K562 (cell line): ENCODE data around the gene SNX30. TPM values are rescaled to one million over a fixed set of nuclear protein-coding genes. Genes with fewer than 3 reads are reported as not detected.

Experiments
- ATF1 ChIP-seq, 2 experiments: fragments of 450-650 bp in 1 of 2; IDR thresholded peaks; 2 replicates each; pipeline ENCODE4 v1.6.1; 2016; ENCODE audit warnings: missing compliant biosample characterization in 1 of 2, missing genetic modification characterization in 1 of 2
- BCL6 ChIP-seq: fragments of 250-450 bp; sonication (Bioruptor Pico); IDR thresholded peaks from 2 replicates; pipeline ENCODE4 v1.4.0; 2020
- CHCHD3 ChIP-seq: fragments of 250-450 bp; sonication (Bioruptor Pico); IDR thresholded peaks from 2 replicates; pipeline ENCODE4 v2.1.2; 2022; ENCODE audit warnings: mild to moderate bottlenecking
- GABPB1 ChIP-seq: sonication (generic); formaldehyde crosslinking; IDR thresholded peaks from 2 replicates; pipeline ENCODE4 v1.8.0; 2022; ENCODE audit warnings: mild to moderate bottlenecking, missing genetic modification reagents
- GTF2E2 ChIP-seq: fragments of 200-800 bp; sonication (Bioruptor generic); IDR thresholded peaks from 2 replicates; pipeline ENCODE4 v1.6.1; 2016; ENCODE audit warnings: missing genetic modification characterization, missing compliant biosample characterization
- KLF1 ChIP-seq: fragments of 450-650 bp; IDR thresholded peaks from 2 replicates; pipeline ENCODE4 v1.6.1; 2016; ENCODE audit warnings: missing genetic modification characterization, missing compliant biosample characterization
- MYNN ChIP-seq, 2 experiments: sonication (generic); formaldehyde crosslinking in 1 of 2; IDR thresholded peaks; 2 replicates each; pipeline versions ENCODE4 v1.5.0 to v1.6.1; 2016 to 2020; ENCODE audit warnings: antibody characterized with exemption in 1 of 2, missing genetic modification reagents in 1 of 2
- NFATC3 ChIP-seq: fragments of 450-650 bp; IDR thresholded peaks from 2 replicates; pipeline ENCODE4 v1.6.1; 2017; ENCODE audit warnings: mild to moderate bottlenecking
- NFIX ChIP-seq: fragments of 250-450 bp; sonication (Bioruptor Pico); IDR thresholded peaks from 2 replicates; pipeline ENCODE4 v1.4.0; 2020; ENCODE audit warnings: low read depth, mild to moderate bottlenecking, moderate library complexity
- NONO ChIP-seq, 2 experiments: fragments of 200-400 bp in 1 of 2; fragments of 450-650 bp in 1 of 2; formaldehyde crosslinking in 1 of 2; IDR thresholded peaks; 2 replicates each; pipeline ENCODE4 v1.6.1; 2017; ENCODE audit warnings: low read depth in 2 of 2, mild to moderate bottlenecking in 2 of 2, moderate library complexity in 2 of 2, low read length in 1 of 2
- RAD21 ChIP-seq, 2 experiments: fragments of 250-450 bp in 1 of 2; fragments of 450-650 bp in 1 of 2; sonication (Bioruptor Pico) in 1 of 2; formaldehyde crosslinking in 1 of 2; IDR thresholded peaks in 1 of 2; conservative IDR thresholded peaks in 1 of 2; 2 replicates each; pipeline versions ENCODE4 v1.4.0 to v1.8.0; 2020 to 2022; ENCODE audit warnings: mild to moderate bottlenecking in 2 of 2, moderate library complexity in 1 of 2
- RAD51 ChIP-seq: fragments of 450-650 bp; IDR thresholded peaks from 2 replicates; pipeline ENCODE4 v1.7.1; 2016; ENCODE audit warnings: low read depth, mild to moderate bottlenecking, borderline replicate concordance
- RBM34 ChIP-seq: fragments of 200-400 bp; formaldehyde crosslinking; IDR thresholded peaks from 2 replicates; pipeline ENCODE4 v1.6.1; 2018; ENCODE audit warnings: low read length, borderline replicate concordance; ENCODE audit not compliant: insufficient read depth
- RBM39 ChIP-seq: fragments of 200-400 bp; formaldehyde crosslinking; optimal IDR thresholded peaks from 2 replicates; pipeline ENCODE3; 2018; ENCODE audit warnings: low read depth, low read length
- RHOXF2B ChIP-seq: fragments of 250-450 bp; sonication (Bioruptor Pico); conservative IDR thresholded peaks from 2 replicates; pipeline ENCODE4 v1.5.1; 2021
- SAFB2 ChIP-seq: fragments of 200-400 bp; formaldehyde crosslinking; IDR thresholded peaks from 2 replicates; pipeline ENCODE4 v1.6.1; 2018; ENCODE audit warnings: borderline replicate concordance, low read length, low read depth, moderate library complexity; ENCODE audit not compliant: severe bottlenecking
- SPI1 ChIP-seq: IDR thresholded peaks from 2 replicates; pipeline ENCODE4 v1.6.1; 2011; ENCODE audit warnings: low read depth, low read length, control low read depth, borderline replicate concordance
- ZNF165 ChIP-seq: fragments of 250-450 bp; sonication (Bioruptor Pico); IDR thresholded peaks from 2 replicates; pipeline ENCODE4 v1.4.0; 2020; ENCODE audit warnings: borderline replicate concordance
- ZNF778 ChIP-seq: fragments of 450-650 bp; formaldehyde crosslinking; IDR thresholded peaks from 2 replicates; pipeline ENCODE4 v1.4.0; 2020; ENCODE audit warnings: mild to moderate bottlenecking, moderate library complexity
- polyA plus RNA-seq, 8 experiments: library from polyadenylated mRNA; depleted of rRNA in 4 of 8; stranded (reverse) in 5 of 8; unstranded in 3 of 8; fragments of >200 nt; fragmentation: Nextera tagmentation in 2 of 8; fragmentation: Illumina TruSeq in 1 of 8; extraction: Ambion mirVana in 2 of 8; extraction: Trizol in 1 of 8; gene quantifications; 2 replicates each; pipeline versions ENCODE4 v1.2.1 to v1.2.3, GENCODE V29; 2011 to 2014; ENCODE audit warnings: inconsistent platforms in 1 of 8, missing spikeins in 1 of 8
- total RNA-seq, 7 experiments: library from RNA; depleted of rRNA in 6 of 7; stranded (reverse); fragments of >200 nt in 6 of 7; fragmentation: Illumina TruSeq in 2 of 7; extraction: Trizol in 2 of 7; gene quantifications; 2 replicates each; pipeline versions ENCODE4 v1.2.1 to v1.2.3, GENCODE V29; 2011 to 2021; ENCODE audit warnings: low replicate concordance in 1 of 7
- TF ChIP-seq, protein P1 (sequence below): fragments of 250-450 bp; sonication (Bioruptor Pico); IDR thresholded peaks from 2 replicates; pipeline ENCODE4 v1.5.0; 2020; ENCODE audit warnings: mild to moderate bottlenecking, borderline replicate concordance
- TF ChIP-seq, protein P2 (sequence below): IDR thresholded peaks from 3 replicates; pipeline ENCODE4 v1.6.1; 2011; ENCODE audit warnings: borderline replicate concordance, mild to moderate bottlenecking; ENCODE audit not compliant: insufficient read length, insufficient read depth
- TF ChIP-seq, protein P3 (sequence below): fragments of 250-450 bp; sonication (Bioruptor Pico); IDR thresholded peaks from 2 replicates; pipeline ENCODE4 v1.4.0; 2020; ENCODE audit warnings: borderline replicate concordance

The SNX30 gene
- total and polyA plus RNA-seq, 9 of the 15 experiments (the other 6 are each of a cell fraction or from before 2014, with no cell fraction given) = 0.76 to 5.9 (median 3.3) TPM

DNA sequence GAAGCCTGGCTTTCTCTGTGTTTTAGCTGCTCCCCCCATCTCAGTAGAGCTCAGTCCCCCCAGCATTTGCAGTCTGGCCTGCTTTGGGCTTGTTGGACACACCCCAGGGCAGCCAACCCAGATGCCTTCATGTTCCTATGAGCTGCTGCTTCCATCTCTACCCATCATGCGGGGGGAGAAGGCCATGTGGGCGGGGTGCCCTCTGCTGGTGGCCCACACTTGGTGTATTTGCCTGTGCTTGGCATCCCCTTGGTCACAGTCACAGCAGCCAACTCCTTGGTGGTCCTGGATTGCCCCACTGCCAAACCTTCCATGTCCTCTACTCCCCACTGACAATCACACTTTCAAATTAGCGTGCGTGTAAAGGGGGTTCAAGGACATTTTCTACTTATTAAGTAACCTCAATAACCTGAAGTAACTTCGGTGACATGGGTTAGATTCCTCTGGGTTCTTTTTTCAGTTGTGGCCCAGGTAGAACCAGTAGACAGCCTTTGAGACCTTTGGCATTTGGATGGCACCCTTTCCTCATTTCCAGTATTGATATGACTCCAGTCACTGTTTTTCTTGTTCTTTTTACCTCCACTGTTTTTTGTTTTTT is 42.8 kb downstream of the SNX30 start (continued):
- no peak for TF ChIP-seq SAFB2
- TF ChIP-seq RBM34 = no peak
- TF ChIP-seq KLF1 = no peak
- TF ChIP-seq, protein P1, sequence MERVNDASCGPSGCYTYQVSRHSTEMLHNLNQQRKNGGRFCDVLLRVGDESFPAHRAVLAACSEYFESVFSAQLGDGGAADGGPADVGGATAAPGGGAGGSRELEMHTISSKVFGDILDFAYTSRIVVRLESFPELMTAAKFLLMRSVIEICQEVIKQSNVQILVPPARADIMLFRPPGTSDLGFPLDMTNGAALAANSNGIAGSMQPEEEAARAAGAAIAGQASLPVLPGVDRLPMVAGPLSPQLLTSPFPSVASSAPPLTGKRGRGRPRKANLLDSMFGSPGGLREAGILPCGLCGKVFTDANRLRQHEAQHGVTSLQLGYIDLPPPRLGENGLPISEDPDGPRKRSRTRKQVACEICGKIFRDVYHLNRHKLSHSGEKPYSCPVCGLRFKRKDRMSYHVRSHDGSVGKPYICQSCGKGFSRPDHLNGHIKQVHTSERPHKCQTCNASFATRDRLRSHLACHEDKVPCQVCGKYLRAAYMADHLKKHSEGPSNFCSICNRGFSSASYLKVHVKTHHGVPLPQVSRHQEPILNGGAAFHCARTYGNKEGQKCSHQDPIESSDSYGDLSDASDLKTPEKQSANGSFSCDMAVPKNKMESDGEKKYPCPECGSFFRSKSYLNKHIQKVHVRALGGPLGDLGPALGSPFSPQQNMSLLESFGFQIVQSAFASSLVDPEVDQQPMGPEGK (CRISPR knock-in tag) = no peak
- no peak for TF ChIP-seq BCL6 (CRISPR knock-in tag)
- peak; percentile 76 to 88 for TF ChIP-seq RAD21 (CRISPR knock-in tag; conservative IDR thresholded peaks at IDR 0.05 in 1 of 2, IDR thresholded peaks at IDR 0.05 in 1 of 2)
- TF ChIP-seq ZNF165 (CRISPR knock-in tag) = no peak
- no peak for TF ChIP-seq RHOXF2B
- no peak for TF ChIP-seq GABPB1 (CRISPR knock-in tag)
- no peak for TF ChIP-seq NFATC3
- TF ChIP-seq NONO (IDR thresholded peaks at IDR 0.05; ENCODE audit: low read depth in 2 of 2, low read length in 1 of 2) = no peak
- TF ChIP-seq CHCHD3 (CRISPR knock-in tag) = no peak
- no peak for TF ChIP-seq GTF2E2 (tag)
- TF ChIP-seq, protein P2, sequence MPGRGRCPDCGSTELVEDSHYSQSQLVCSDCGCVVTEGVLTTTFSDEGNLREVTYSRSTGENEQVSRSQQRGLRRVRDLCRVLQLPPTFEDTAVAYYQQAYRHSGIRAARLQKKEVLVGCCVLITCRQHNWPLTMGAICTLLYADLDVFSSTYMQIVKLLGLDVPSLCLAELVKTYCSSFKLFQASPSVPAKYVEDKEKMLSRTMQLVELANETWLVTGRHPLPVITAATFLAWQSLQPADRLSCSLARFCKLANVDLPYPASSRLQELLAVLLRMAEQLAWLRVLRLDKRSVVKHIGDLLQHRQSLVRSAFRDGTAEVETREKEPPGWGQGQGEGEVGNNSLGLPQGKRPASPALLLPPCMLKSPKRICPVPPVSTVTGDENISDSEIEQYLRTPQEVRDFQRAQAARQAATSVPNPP = no peak
- no peak for TF ChIP-seq SPI1
- TF ChIP-seq ATF1 (CRISPR knock-in tag; IDR thresholded peaks at IDR 0.05) = no peak
- no peak for TF ChIP-seq ATF1 (tag; IDR thresholded peaks at IDR 0.05)
- no peak for TF ChIP-seq NFIX (CRISPR knock-in tag)
- TF ChIP-seq RBM39 = no peak
- no peak for TF ChIP-seq RAD51
- TF ChIP-seq ZNF778 (CRISPR knock-in tag) = no peak
- TF ChIP-seq, protein P3, sequence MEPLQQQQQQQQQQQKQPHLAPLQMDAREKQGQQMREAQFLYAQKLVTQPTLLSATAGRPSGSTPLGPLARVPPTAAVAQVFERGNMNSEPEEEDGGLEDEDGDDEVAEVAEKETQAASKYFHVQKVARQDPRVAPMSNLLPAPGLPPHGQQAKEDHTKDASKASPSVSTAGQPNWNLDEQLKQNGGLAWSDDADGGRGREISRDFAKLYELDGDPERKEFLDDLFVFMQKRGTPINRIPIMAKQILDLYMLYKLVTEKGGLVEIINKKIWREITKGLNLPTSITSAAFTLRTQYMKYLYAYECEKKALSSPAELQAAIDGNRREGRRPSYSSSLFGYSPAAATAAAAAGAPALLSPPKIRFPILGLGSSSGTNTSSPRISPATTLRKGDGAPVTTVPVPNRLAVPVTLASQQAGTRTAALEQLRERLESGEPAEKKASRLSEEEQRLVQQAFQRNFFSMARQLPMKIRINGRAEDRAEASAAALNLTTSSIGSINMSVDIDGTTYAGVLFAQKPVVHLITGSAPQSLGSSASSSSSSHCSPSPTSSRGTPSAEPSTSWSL (CRISPR knock-in tag) = no peak
- TF ChIP-seq MYNN (IDR thresholded peaks at IDR 0.05) = 0 out of 2 replicates have a peak, but pooled peaks have one; percentile 37
- no peak for TF ChIP-seq MYNN (CRISPR knock-in tag; IDR thresholded peaks at IDR 0.05)
